ENCODE measurements around the gene METTL15.

DNA sequence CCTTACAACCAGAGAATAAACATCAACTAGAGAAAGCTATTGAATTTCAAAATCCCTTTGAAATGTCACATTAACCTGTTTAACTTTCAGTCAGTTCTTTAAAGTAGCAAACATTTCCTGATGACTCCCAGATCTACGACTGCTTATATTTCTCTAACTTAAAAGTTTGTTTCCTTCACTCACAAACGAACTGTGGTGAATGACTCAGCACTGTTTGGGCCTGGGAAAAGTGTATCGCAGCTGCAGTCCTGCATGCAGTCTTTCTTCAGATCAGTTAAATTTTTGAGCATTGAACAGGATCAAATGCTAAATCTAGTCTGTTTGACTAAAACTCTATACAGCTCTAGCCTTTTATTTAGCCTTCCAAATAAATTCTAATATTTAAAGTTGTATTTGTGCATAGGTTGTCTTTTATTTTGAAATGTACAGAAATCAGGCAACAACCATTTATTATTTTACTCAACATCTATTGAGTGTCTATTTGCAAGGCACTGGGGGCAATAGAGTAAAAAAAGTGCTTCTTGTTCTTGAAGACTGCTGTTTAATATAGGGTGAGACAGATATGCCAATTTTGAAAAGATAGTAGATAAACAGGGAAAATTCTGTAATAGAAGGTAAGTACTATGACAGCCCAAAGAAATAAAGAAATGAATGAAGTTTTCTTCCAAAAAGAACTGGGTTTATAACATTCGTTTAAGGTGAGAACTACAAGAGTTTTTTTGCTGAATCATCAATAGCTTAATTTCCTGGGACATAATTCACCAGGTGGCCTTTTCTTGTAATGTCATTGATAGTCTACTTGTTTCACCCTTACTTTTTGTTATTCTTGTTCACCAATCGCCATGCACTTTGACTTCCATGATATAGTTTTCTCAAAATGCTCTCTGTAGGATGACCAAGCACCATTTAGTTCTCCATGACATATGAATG, 235.4 kb downstream of the METTL15 start:
- TF ChIP-seq, protein P1, sequence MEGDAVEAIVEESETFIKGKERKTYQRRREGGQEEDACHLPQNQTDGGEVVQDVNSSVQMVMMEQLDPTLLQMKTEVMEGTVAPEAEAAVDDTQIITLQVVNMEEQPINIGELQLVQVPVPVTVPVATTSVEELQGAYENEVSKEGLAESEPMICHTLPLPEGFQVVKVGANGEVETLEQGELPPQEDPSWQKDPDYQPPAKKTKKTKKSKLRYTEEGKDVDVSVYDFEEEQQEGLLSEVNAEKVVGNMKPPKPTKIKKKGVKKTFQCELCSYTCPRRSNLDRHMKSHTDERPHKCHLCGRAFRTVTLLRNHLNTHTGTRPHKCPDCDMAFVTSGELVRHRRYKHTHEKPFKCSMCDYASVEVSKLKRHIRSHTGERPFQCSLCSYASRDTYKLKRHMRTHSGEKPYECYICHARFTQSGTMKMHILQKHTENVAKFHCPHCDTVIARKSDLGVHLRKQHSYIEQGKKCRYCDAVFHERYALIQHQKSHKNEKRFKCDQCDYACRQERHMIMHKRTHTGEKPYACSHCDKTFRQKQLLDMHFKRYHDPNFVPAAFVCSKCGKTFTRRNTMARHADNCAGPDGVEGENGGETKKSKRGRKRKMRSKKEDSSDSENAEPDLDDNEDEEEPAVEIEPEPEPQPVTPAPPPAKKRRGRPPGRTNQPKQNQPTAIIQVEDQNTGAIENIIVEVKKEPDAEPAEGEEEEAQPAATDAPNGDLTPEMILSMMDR (IDR thresholded peaks at IDR 0.05 in 8 of 11, conservative IDR thresholded peaks at IDR 0.05 in 3 of 11), result no peak
- TF ChIP-seq POLR2A (IDR thresholded peaks at IDR 0.05), result no peak
- no peak for TF ChIP-seq POLR2AphosphoS5 (IDR thresholded peaks at IDR 0.05)
